Body of pancreas (tissue), 4 donors: Measurements from ENCODE around the gene IQCM. TPM values are rescaled to one million over a fixed set of nuclear protein-coding genes. Genes with fewer than 3 reads are reported as not detected.

Experiments
- ATAC-seq: fragments of 150-250 bp; one replicate; pipeline ENCODE4 v1.9.1; 2016
- DNase-seq, 4 donors: peaks; one replicate each; pipeline ENCODE4 v3.0.0-alpha.2; 2019
- H3K27ac ChIP-seq, 4 donors: fragments of 200-600 bp; sonication (generic); 1 replicate in 3 of 4; 2 replicates in 1 of 4; pipeline versions ENCODE4 v1.5.1 to v1.6.1; 2016 to 2019; ENCODE audit warnings: mild to moderate bottlenecking in 1 of 4, mixed read lengths in 1 of 4, moderate library complexity in 1 of 4
- H3K27me3 ChIP-seq, 2 donors: fragments of 200-600 bp; sonication (generic); one replicate each; pipeline ENCODE4 v1.6.0; 2016; ENCODE audit warnings: mild to moderate bottlenecking in 1 of 2
- H3K36me3 ChIP-seq, 2 donors: fragments of 200-600 bp; sonication (generic); replicated peaks in 1 of 2; 2 replicates each; pipeline ENCODE4 v1.5.1; 2016; ENCODE audit warnings: low read depth in 2 of 2; ENCODE audit not compliant: insufficient read depth in 1 of 2
- H3K4me1 ChIP-seq: fragments of 200-600 bp; sonication (generic); one replicate; pipeline ENCODE4 v1.6.0; 2016
- H3K4me3 ChIP-seq, 2 donors: fragments of 200-600 bp; sonication (generic); 1 replicate in 1 of 2; 2 replicates in 1 of 2; pipeline ENCODE4 v1.5.1; 2016 to 2019
- H3K9me3 ChIP-seq, 3 donors: fragments of 200-600 bp; sonication (generic); 1 replicate in 2 of 3; 2 replicates in 1 of 3; pipeline ENCODE4 v1.5.1; 2016
- CTCF ChIP-seq, 7 experiments: fragments of 450-650 bp in 4 of 7; fragments of 200-600 bp in 3 of 7; sonication (generic) in 3 of 7; IDR thresholded peaks; one replicate each; pipeline ENCODE4 v1.5.1; 2016 to 2019; ENCODE audit warnings: antibody characterized with exemption in 7 of 7
- POLR2A ChIP-seq, 3 donors: fragments of 450-650 bp; IDR thresholded peaks; one replicate each; pipeline ENCODE4 v1.6.1; 2016; ENCODE audit warnings: antibody characterized with exemption in 3 of 3, mild to moderate bottlenecking in 2 of 3
- WGBS, 2 donors: methylation state at CpG; one replicate each; pipeline ENCODE4 v1.1.5; 2017; 5-methylcytosine and 5-hydroxymethylcytosine counted together
- intact Hi-C: fragments of 100-400 bp; cut with DNase I; formaldehyde crosslinking; loops from one replicate; pipeline ENCODE4 v1.15.1; 2023
- total RNA-seq, 2 donors: library from RNA; depleted of rRNA; stranded (reverse); fragments of >200 nt; gene quantifications; one replicate each; pipeline ENCODE4 v1.1.0, GENCODE V29; 2016

IQCM gene, protein sequence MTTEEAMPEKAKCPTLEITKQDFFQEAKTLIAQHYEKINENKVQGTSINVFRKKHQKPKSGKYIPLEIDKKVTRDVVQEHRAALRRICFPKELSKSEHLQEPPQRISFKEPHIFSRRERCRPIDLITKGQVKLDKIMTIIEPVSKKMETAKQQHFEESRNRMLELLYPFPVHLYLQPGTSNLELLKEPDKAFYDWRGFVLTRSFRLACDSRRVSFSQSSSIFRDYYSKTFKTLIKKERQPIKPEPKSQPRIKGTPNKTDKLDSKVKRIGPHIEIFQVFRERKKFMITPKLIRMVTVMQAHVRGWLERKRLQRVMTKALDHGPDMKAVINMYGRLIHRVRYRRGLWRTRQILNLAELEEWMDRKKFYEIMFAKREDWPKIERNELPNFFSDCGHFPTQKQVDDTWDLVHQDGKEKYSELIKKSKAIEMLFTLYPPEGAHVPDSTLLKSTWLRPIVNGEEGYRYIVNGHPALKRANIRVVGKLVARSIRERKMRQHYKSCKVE
- not detected for total RNA-seq

- Histone ChIP-seq H3K9me3 (no peaks in the 10 kb centered on the region), H3K27ac (no peak within 1 kb of the TSS), H3K36me3 (no peaks in the 10 kb centered on the region), H3K4me1 (no peaks in the 10 kb centered on the region), H3K4me3 (no peak within 1 kb of the TSS), H3K27me3 (no peaks in the 10 kb centered on the region)
- TF ChIP-seq CTCF (IDR thresholded peaks at IDR 0.05), result no peak
- 49 to 56% methylated on average over 1 of the region's 1 CpG for WGBS, 2 donors
- no peak for ATAC-seq
- intact Hi-C loops, result no loop called here
- no peak for DNase-seq
These were observed at the start of gene IQCM for GRCh38 chr4:149815743-149816142. Gene IQCM, minus strand, starts transcription at chr4:149815843. Its CDS starts 73,152 bp downstream, at chr4:149742691.

GRCh38 chr4:149857446-149857845 lies 41.8 kb upstream of the IQCM start:
- no peak for ATAC-seq
- Histone ChIP-seq H3K27me3 (no peaks in the 10 kb centered on the region), H3K9me3 (no peaks in the 10 kb centered on the region), H3K4me3 (no peak overlapping the region), H3K36me3 (no peaks in the 10 kb centered on the region), H3K27ac (no peak overlapping the region), H3K4me1 (no peaks in the 10 kb centered on the region)
- WGBS, 2 donors, result 73 to 79% methylated on average over 3 of the region's 3 CpGs
- intact Hi-C loops, result no loop called here
- DNase-seq, result no peak
- TF ChIP-seq POLR2A (IDR thresholded peaks at IDR 0.05), result no peak
- no peak for TF ChIP-seq CTCF (IDR thresholded peaks at IDR 0.05)

DNA sequence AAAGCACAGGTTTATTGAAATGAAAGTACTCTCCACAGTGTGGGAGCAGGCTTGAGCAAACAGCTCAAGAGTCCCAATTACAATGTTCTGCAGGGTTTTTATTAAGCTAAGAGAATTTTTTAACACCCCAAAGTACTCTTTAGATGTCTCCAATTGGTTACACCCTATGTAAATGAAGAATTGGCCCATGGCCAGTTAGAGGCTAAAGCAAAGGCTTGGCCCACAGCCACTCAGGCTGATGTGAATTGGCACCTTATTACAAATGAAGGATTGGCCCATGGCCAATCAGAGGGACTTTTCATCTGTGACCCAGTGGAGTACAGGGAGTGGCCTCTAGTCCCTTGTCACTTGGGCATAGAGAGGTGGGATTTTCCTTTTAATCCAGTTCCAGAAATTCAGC lies 30.1 kb upstream of the IQCM start:
- TF ChIP-seq POLR2A (IDR thresholded peaks at IDR 0.05), result no peak
- no peak overlapping the region for H3K27ac ChIP-seq
- no peaks in the 10 kb centered on the region for H3K27me3 ChIP-seq
- H3K4me3 ChIP-seq, result no peak overlapping the region
- no peak for DNase-seq
- ATAC-seq, result no peak
- H3K9me3 ChIP-seq, result peaks cover 0 to 5% (median 0%) of the 10 kb centered on the region in 3 donors
- H3K36me3 ChIP-seq, result no peaks in the 10 kb centered on the region
- no peaks in the 10 kb centered on the region for H3K4me1 ChIP-seq
- intact Hi-C loops, result no loop called here

GRCh38 chr4:149841686-149842085 lies 26.0 kb upstream of the IQCM start:
- DNase-seq, result no peak
- H3K9me3 ChIP-seq, result peaks cover 0 to 5% (median 0%) of the 10 kb centered on the region in 3 donors
- TF ChIP-seq POLR2A (IDR thresholded peaks at IDR 0.05) (no peak), CTCF (IDR thresholded peaks at IDR 0.05) (no peak)
- H3K4me3 ChIP-seq, result no peak overlapping the region
- no peaks in the 10 kb centered on the region for H3K4me1 ChIP-seq
- no peak for ATAC-seq
- no peak overlapping the region for H3K27ac ChIP-seq
- H3K36me3 ChIP-seq, result no peaks in the 10 kb centered on the region
- intact Hi-C loops, result no loop called here
- WGBS, 2 donors, result 45 to 47% methylated on average over 1 of the region's 1 CpG
- no peaks in the 10 kb centered on the region for H3K27me3 ChIP-seq

DNA sequence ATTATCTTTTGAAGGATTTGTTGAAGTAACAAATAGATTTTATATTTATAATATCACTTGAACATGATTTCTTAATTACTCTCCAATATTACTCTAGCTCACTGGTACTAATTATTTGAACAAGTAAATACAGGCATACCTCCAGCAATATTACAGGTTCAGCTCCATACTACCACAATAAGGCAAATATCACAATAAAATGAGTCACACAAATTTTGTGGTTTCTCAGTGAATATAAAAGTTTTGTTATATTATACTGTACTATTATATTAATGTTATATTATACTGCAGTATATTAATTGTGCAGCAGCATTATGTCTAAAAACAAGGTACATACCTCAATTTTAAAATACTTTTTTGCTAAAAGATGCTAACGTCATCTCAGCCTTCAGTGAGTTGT lies 22.4 kb upstream of the IQCM start:
- Histone ChIP-seq H3K9me3 (no peaks in the 10 kb centered on the region), H3K4me3 (no peak overlapping the region), H3K27me3 (no peaks in the 10 kb centered on the region), H3K4me1 (no peaks in the 10 kb centered on the region), H3K36me3 (no peaks in the 10 kb centered on the region), H3K27ac (no peak overlapping the region)
- DNase-seq, result no peak
- intact Hi-C loops, result no loop called here
- no peak for ATAC-seq
- TF ChIP-seq POLR2A (IDR thresholded peaks at IDR 0.05) (no peak), CTCF (IDR thresholded peaks at IDR 0.05) (no peak)
- WGBS, 2 donors, result 49 to 52% methylated on average over 1 of the region's 1 CpG
